HEK293T (cell line): ENCODE measurements around the gene C19orf25.

Source experiments
- CTCF ChIA-PET: fragments of 350-600 bp; formaldehyde crosslinking; extraction: SDS; loops from one replicate; lab custom pipeline; 2021; ENCODE audit warnings: antibody characterized with exemption, inconsistent platforms; lab: Yijun Ruan, JAX
- POLR2A ChIA-PET: fragments of 350-600 bp; formaldehyde crosslinking; extraction: SDS; loops from one replicate; lab custom pipeline; 2020; ENCODE audit warnings: antibody characterized with exemption, inconsistent platforms; lab: Yijun Ruan, JAX
- DNase-seq: peaks from one replicate; pipeline ENCODE4 v3.0.0; 2012; ENCODE audit warnings: mixed read lengths; ENCODE audit errors: extremely low spot score
- ARNT ChIP-seq: fragments of 450-650 bp; IDR thresholded peaks from 2 replicates; pipeline ENCODE4 v1.6.1; 2017; ENCODE audit warnings: mild to moderate bottlenecking
- BHLHE40 ChIP-seq: fragments of 450-650 bp; IDR thresholded peaks from 2 replicates; pipeline ENCODE4 v1.6.1; 2016; ENCODE audit warnings: mild to moderate bottlenecking, moderate library complexity, borderline replicate concordance
- CTBP1 ChIP-seq: fragments of 450-650 bp; IDR thresholded peaks from 2 replicates; pipeline ENCODE4 v1.6.1; 2016; ENCODE audit warnings: borderline replicate concordance
- ELF4 ChIP-seq: fragments of 450-650 bp; IDR thresholded peaks from 2 replicates; pipeline ENCODE4 v1.6.1; 2017; ENCODE audit warnings: antibody characterized with exemption
- FOXA1 ChIP-seq: fragments of 450-650 bp; IDR thresholded peaks from 2 replicates; pipeline ENCODE4 v1.6.1; 2016; ENCODE audit warnings: mild to moderate bottlenecking
- FOXK2 ChIP-seq: fragments of 450-650 bp; IDR thresholded peaks from 2 replicates; pipeline ENCODE4 v1.6.1; 2016; ENCODE audit warnings: mild to moderate bottlenecking
- FOXM1 ChIP-seq: fragments of 450-650 bp; IDR thresholded peaks from 2 replicates; pipeline ENCODE4 v1.6.1; 2017; ENCODE audit warnings: mild to moderate bottlenecking, borderline replicate concordance
- HDGF ChIP-seq: fragments of 450-650 bp; IDR thresholded peaks from 2 replicates; pipeline ENCODE4 v1.6.1; 2017; ENCODE audit warnings: antibody characterized with exemption, borderline replicate concordance
- L3MBTL2 ChIP-seq: fragments of 450-650 bp; conservative IDR thresholded peaks from 2 replicates; pipeline ENCODE4 v1.6.1; 2016; ENCODE audit warnings: mild to moderate bottlenecking
- LEF1 ChIP-seq: fragments of 450-650 bp; IDR thresholded peaks from 2 replicates; pipeline ENCODE4 v1.6.1; 2017; ENCODE audit warnings: mild to moderate bottlenecking, borderline replicate concordance
- NFRKB ChIP-seq: fragments of 450-650 bp; IDR thresholded peaks from 2 replicates; pipeline ENCODE4 v1.6.1; 2016; ENCODE audit warnings: mild to moderate bottlenecking, moderate library complexity
- PKNOX1 ChIP-seq: fragments of 450-650 bp; IDR thresholded peaks from 2 replicates; pipeline ENCODE4 v1.6.1; 2016
- SP1 ChIP-seq: fragments of 450-650 bp; IDR thresholded peaks from 2 replicates; pipeline ENCODE4 v1.6.1; 2017
- SUZ12 ChIP-seq: fragments of 450-650 bp; IDR thresholded peaks from 2 replicates; pipeline ENCODE4 v1.6.1; 2016; ENCODE audit warnings: mild to moderate bottlenecking
- TARDBP ChIP-seq: fragments of 450-650 bp; IDR thresholded peaks from 2 replicates; pipeline ENCODE4 v1.6.1; 2016
- ZNF384 ChIP-seq: fragments of 450-650 bp; IDR thresholded peaks from 2 replicates; pipeline ENCODE4 v1.6.1; 2016

Gene C19orf25

GRCh38 chr19:1478934-1479707 lies at the start of gene C19orf25:
C19orf25 (minus strand) TSS chr19:1479215; CDS start chr19:1478903, 312 bp downstream.
- peak; percentile 95 for DNase-seq
- ChIA-PET POLR2A (interaction anchor here (1.2 kb wide), 1 partner anchor 8 kb away, joined by 4 read pairs; no protein-coding TSS in a partner anchor), CTCF (no interaction called here)
- TF ChIP-seq ARNT, result no peak
- TF ChIP-seq NFRKB, result no peak
- TF ChIP-seq HDGF, result 0 out of 2 replicates have a peak, but pooled peaks have one; percentile 22
- TF ChIP-seq FOXM1, result no peak
- TF ChIP-seq L3MBTL2, result peak; percentile 99
- TF ChIP-seq SP1, result no peak
- peak; percentile 57 for TF ChIP-seq ELF4
- TF ChIP-seq TARDBP, result no peak
- peak; percentile 97 for TF ChIP-seq PKNOX1

- TF ChIP-seq LEF1 (no peak), FOXA1 (no peak), L3MBTL2 (no peak), CTBP1 (no peak), BHLHE40 (no peak), ELF4 (no peak), TARDBP (no peak), FOXM1 (no peak), SUZ12 (no peak), ARNT (no peak), SP1 (no peak), NFRKB (no peak), FOXK2 (no peak)
- DNase-seq, result no peak
- POLR2A ChIA-PET, result no interaction called here
- CTCF ChIA-PET, result no interaction called here
Measured at GRCh38 chr19:1527650-1528309, 48.8 kb upstream of the C19orf25 start.

DNA sequence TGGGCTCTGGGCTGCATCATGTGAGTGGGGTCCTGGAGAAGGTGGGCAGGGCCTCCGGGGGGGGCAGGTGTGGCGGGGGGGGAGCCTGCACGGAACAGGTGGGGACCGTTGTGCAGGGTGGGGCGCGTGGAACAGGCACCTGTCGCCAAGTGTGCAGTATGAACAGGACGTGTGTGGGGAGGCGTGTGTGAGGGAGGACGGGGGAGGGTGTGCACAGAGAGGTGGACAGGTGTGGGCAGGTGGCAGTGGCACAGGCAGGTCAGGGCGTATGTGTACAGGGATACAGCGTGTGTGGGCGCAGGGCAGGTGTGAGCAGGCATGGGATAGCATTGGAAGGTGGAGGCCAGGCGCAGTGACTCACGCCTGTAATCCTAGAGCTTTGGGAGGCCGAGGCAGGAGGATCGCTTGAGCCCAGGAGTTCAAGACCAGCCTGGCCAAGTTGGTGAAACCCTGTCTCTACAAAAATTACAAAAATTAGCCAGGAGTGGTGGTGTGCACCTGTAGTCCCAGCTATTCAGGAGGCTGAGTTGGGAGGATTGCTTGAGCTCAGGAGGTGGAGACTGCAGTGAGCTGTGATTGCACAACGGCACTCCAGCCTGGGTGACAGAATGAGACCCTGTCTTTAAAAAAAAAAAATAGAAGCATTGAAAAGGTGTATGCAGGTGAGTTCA lies 48.1 kb upstream of the C19orf25 start:
- ChIA-PET CTCF (no interaction called here), POLR2A (no interaction called here)
- no peak for DNase-seq
- no peak for TF ChIP-seq NFRKB
- no peak for TF ChIP-seq TARDBP
- no peak for TF ChIP-seq FOXM1
- no peak for TF ChIP-seq HDGF
- TF ChIP-seq ZNF384, result no peak
- no peak for TF ChIP-seq PKNOX1
- TF ChIP-seq BHLHE40, result no peak
- no peak for TF ChIP-seq L3MBTL2
- TF ChIP-seq LEF1, result no peak
- TF ChIP-seq SUZ12, result no peak

DNA sequence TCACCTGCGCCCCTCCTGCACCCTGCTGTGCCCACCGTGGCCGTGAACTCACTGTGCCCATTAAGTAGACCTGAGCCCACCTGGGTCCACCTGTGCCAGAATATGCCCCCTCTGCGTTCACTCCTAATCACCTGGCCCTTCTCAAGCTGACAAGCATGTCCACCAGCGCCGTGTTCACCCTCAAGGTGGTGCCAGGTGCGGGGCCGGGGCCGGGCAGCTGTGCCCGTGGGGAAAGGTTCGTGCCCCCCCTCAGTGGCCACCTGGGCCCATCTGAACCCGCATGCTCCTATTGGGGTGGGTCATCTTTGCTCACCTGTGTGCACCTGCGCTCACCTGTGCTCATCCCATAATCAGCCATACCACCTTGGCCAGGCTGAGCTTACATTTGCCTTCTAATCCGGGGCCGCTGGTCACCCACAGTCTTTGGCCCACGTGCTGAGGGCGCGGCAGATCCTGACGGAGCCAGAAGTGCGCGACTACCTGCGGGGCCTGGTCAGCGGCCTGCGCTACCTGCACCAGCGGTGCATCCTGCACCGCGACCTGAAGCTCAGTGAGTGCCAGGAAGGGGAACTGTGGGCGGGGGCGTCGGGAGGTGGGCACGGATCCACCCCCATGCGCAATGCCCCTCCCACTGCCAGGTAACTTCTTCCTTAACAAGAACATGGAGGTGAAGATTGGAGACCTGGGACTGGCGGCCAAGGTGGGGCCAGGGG lies 47.2 kb upstream of the C19orf25 start:
- ChIA-PET POLR2A (no interaction called here), CTCF (no interaction called here)
- DNase-seq, result no peak
- TF ChIP-seq NFRKB (no peak), ARNT (no peak), SUZ12 (no peak), FOXK2 (no peak), L3MBTL2 (no peak), HDGF (no peak), ZNF384 (no peak), CTBP1 (no peak), LEF1 (no peak), TARDBP (no peak), SP1 (no peak), ELF4 (no peak), FOXM1 (no peak), PKNOX1 (no peak), FOXA1 (no peak), BHLHE40 (no peak)

GRCh38 chr19:1525343-1525742 lies 46.3 kb upstream of the C19orf25 start:
- DNase-seq, result no peak
- TF ChIP-seq ELF4 (no peak), FOXK2 (no peak), SP1 (no peak), ARNT (no peak), FOXM1 (no peak)
- ChIA-PET POLR2A (no interaction called here), CTCF (no interaction called here)

DNA sequence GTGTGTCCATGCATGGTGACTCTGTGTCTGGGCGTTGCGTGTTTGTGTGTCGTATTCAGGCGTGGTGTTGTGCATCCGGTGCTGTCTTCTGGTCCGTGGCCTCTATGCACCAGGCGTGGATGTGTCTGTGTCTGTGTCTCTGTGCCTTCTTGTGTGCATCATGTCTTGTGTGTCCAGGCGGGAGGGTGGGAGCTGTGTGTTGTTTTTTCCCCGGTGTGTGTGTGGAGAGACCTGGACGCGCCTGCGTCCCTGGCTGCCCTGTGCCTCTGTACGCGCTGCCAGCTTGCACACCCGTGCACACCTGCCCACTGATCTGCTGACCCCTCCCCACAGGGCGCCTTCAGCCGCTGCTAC lies 45.9 kb upstream of the C19orf25 start:
- TF ChIP-seq FOXK2 (no peak), FOXA1 (no peak), L3MBTL2 (no peak), CTBP1 (no peak), ARNT (no peak), SP1 (no peak), NFRKB (no peak), HDGF (no peak), LEF1 (no peak), FOXM1 (no peak), TARDBP (no peak), ZNF384 (no peak), PKNOX1 (no peak), ELF4 (no peak), SUZ12 (no peak), BHLHE40 (no peak)
- DNase-seq, result no peak
- ChIA-PET CTCF (no interaction called here), POLR2A (no interaction called here)
